WTC11 (cell line): ENCODE data around the gene NEDD4L. TPM values are rescaled to one million over a fixed set of nuclear protein-coding genes. Genes with fewer than 3 reads are reported as not detected.

ENCODE experiments used
- ATAC-seq: fragments of 200-7000 bp; cut with Tn5 transposase; 2 replicates; pipeline ENCODE4 v1.10.0; 2021; ENCODE audit warnings: mild to moderate bottlenecking, moderate library complexity
- CTCF ChIA-PET: fragments of 300-600 bp; sonication (Branson Sonifier 250); formaldehyde crosslinking; loops from one replicate; lab custom pipeline; 2021; ENCODE audit warnings: antibody characterized with exemption; lab: Charles Lee
- POLR2A ChIA-PET: fragments of 350-600 bp; sonication (Branson Sonifier 250); formaldehyde crosslinking; loops from one replicate; lab custom pipeline; 2021; ENCODE audit warnings: antibody characterized with exemption; lab: Charles Lee
- DNase-seq: peaks from one replicate; pipeline ENCODE4 v3.0.0; 2021; ENCODE audit warnings: low spot score
- H3K27ac Mint-ChIP-seq: 2 replicates; pipeline ENCODE4 v1.8.0; 2021; ENCODE audit warnings: mixed read lengths
- H3K27me3 Mint-ChIP-seq: 2 replicates; pipeline ENCODE4 v1.8.0; 2021; ENCODE audit warnings: low read depth, mild to moderate bottlenecking, moderate library complexity, mixed read lengths
- H3K36me3 Mint-ChIP-seq: 2 replicates; pipeline ENCODE4 v1.8.0; 2021; ENCODE audit warnings: mixed read lengths
- H3K4me1 Mint-ChIP-seq: 2 replicates; pipeline ENCODE4 v1.8.0; 2022; ENCODE audit warnings: mixed read lengths
- H3K4me3 Mint-ChIP-seq: 2 replicates; pipeline ENCODE4 v1.8.0; 2021; ENCODE audit warnings: mild to moderate bottlenecking, moderate library complexity, mixed read lengths
- H3K9me3 Mint-ChIP-seq: 2 replicates; pipeline ENCODE4 v1.8.0; 2021; ENCODE audit warnings: mixed read lengths
- CREB1 ChIP-seq: sonication (generic); formaldehyde crosslinking; IDR thresholded peaks from 2 replicates; pipeline ENCODE4 v1.8.0; 2023; ENCODE audit warnings: mild to moderate bottlenecking, missing genetic modification reagents
- SMAD3 ChIP-seq: sonication (generic); formaldehyde crosslinking; IDR thresholded peaks from 2 replicates; pipeline ENCODE4 v1.8.0; 2022; ENCODE audit warnings: missing genetic modification reagents, mild to moderate bottlenecking, borderline replicate concordance
- ZNF121 ChIP-seq: sonication (generic); formaldehyde crosslinking; IDR thresholded peaks from 2 replicates; pipeline ENCODE4 v1.8.0; 2023; ENCODE audit warnings: missing genetic modification reagents
- total RNA-seq: library from RNA; stranded (reverse); gene quantifications from 3 replicates; pipeline ENCODE4 v1.2.3, GENCODE V29; 2021
- TF ChIP-seq, protein P1 (sequence below): sonication (generic); formaldehyde crosslinking; IDR thresholded peaks from 2 replicates; pipeline ENCODE4 v1.8.1; 2023; ENCODE audit warnings: mild to moderate bottlenecking, missing genetic modification reagents, borderline replicate concordance
- TF ChIP-seq, protein P2 (sequence below): fragments of 250-450 bp; sonication (Bioruptor Pico); IDR thresholded peaks from 2 replicates; pipeline ENCODE4 v1.9.0; 2021; ENCODE audit warnings: mild to moderate bottlenecking
- TF ChIP-seq, protein P3 (sequence below): sonication (generic); formaldehyde crosslinking; IDR thresholded peaks from 2 replicates; pipeline ENCODE4 v1.8.0; 2022; ENCODE audit warnings: mild to moderate bottlenecking, missing genetic modification reagents
- TF ChIP-seq, protein P4 (sequence below): sonication (generic); formaldehyde crosslinking; IDR thresholded peaks from 2 replicates; pipeline ENCODE4 v1.8.0; 2022; ENCODE audit warnings: missing genetic modification reagents
- TF ChIP-seq, protein P5 (sequence below): fragments of 250-450 bp; sonication (Bioruptor Pico); IDR thresholded peaks from 2 replicates; pipeline ENCODE4 v1.9.0; 2021; ENCODE audit warnings: mild to moderate bottlenecking, borderline replicate concordance
- TF ChIP-seq, protein P6 (sequence below): sonication (generic); formaldehyde crosslinking; IDR thresholded peaks from 2 replicates; pipeline ENCODE4 v1.8.1; 2022; ENCODE audit warnings: low read depth, missing genetic modification reagents, borderline replicate concordance
- TF ChIP-seq, protein P7 (sequence below): sonication (generic); formaldehyde crosslinking; IDR thresholded peaks from 2 replicates; pipeline ENCODE4 v1.8.1; 2023; ENCODE audit warnings: mild to moderate bottlenecking, moderate library complexity, missing genetic modification reagents

NEDD4L gene
- total RNA-seq, 1 experiment from 2014 or later = 88.0 TPM

DNA sequence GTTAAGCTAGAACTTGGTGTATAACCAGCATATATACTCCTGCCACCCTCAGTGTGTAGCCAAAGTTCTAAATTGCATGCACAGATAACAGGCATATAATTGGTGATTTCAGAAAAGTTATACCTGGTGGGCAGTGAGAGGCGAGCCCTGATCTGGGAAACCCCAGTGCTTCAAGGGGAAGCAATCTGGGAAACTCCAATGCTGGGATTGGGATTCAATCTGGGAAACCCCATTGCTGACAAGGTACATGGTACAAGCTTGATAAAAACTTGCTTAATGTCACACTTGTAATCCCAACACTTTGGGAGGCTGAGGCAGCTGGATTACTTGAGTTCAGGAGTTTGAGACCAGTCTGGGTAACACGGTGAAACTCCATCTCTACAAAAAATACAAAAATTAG lies 147.6 kb downstream of the NEDD4L start:
- H3K36me3 Mint-ChIP-seq = no peaks in the 10 kb centered on the region
- no peak for DNase-seq
- CTCF ChIA-PET = interaction anchor here (1.0 to 1.7 kb wide), 3 partner anchors 56 to 573 kb away, joined by 3 to 5 read pairs (median 4); no protein-coding TSS in a partner anchor
- no peaks in the 10 kb centered on the region for H3K9me3 Mint-ChIP-seq
- POLR2A ChIA-PET = no interaction called here
- H3K27me3 Mint-ChIP-seq = no peaks in the 10 kb centered on the region
- TF ChIP-seq, protein P1, sequence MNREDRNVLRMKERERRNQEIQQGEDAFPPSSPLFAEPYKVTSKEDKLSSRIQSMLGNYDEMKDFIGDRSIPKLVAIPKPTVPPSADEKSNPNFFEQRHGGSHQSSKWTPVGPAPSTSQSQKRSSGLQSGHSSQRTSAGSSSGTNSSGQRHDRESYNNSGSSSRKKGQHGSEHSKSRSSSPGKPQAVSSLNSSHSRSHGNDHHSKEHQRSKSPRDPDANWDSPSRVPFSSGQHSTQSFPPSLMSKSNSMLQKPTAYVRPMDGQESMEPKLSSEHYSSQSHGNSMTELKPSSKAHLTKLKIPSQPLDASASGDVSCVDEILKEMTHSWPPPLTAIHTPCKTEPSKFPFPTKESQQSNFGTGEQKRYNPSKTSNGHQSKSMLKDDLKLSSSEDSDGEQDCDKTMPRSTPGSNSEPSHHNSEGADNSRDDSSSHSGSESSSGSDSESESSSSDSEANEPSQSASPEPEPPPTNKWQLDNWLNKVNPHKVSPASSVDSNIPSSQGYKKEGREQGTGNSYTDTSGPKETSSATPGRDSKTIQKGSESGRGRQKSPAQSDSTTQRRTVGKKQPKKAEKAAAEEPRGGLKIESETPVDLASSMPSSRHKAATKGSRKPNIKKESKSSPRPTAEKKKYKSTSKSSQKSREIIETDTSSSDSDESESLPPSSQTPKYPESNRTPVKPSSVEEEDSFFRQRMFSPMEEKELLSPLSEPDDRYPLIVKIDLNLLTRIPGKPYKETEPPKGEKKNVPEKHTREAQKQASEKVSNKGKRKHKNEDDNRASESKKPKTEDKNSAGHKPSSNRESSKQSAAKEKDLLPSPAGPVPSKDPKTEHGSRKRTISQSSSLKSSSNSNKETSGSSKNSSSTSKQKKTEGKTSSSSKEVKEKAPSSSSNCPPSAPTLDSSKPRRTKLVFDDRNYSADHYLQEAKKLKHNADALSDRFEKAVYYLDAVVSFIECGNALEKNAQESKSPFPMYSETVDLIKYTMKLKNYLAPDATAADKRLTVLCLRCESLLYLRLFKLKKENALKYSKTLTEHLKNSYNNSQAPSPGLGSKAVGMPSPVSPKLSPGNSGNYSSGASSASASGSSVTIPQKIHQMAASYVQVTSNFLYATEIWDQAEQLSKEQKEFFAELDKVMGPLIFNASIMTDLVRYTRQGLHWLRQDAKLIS (CRISPR knock-in tag) = no peak
- TF ChIP-seq, protein P2, sequence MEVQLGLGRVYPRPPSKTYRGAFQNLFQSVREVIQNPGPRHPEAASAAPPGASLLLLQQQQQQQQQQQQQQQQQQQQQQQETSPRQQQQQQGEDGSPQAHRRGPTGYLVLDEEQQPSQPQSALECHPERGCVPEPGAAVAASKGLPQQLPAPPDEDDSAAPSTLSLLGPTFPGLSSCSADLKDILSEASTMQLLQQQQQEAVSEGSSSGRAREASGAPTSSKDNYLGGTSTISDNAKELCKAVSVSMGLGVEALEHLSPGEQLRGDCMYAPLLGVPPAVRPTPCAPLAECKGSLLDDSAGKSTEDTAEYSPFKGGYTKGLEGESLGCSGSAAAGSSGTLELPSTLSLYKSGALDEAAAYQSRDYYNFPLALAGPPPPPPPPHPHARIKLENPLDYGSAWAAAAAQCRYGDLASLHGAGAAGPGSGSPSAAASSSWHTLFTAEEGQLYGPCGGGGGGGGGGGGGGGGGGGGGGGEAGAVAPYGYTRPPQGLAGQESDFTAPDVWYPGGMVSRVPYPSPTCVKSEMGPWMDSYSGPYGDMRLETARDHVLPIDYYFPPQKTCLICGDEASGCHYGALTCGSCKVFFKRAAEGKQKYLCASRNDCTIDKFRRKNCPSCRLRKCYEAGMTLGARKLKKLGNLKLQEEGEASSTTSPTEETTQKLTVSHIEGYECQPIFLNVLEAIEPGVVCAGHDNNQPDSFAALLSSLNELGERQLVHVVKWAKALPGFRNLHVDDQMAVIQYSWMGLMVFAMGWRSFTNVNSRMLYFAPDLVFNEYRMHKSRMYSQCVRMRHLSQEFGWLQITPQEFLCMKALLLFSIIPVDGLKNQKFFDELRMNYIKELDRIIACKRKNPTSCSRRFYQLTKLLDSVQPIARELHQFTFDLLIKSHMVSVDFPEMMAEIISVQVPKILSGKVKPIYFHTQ = no peak
- TF ChIP-seq, protein P3, sequence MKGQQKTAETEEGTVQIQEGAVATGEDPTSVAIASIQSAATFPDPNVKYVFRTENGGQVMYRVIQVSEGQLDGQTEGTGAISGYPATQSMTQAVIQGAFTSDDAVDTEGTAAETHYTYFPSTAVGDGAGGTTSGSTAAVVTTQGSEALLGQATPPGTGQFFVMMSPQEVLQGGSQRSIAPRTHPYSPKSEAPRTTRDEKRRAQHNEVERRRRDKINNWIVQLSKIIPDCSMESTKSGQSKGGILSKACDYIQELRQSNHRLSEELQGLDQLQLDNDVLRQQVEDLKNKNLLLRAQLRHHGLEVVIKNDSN (CRISPR knock-in tag) = no peak
- TF ChIP-seq, protein P4, sequence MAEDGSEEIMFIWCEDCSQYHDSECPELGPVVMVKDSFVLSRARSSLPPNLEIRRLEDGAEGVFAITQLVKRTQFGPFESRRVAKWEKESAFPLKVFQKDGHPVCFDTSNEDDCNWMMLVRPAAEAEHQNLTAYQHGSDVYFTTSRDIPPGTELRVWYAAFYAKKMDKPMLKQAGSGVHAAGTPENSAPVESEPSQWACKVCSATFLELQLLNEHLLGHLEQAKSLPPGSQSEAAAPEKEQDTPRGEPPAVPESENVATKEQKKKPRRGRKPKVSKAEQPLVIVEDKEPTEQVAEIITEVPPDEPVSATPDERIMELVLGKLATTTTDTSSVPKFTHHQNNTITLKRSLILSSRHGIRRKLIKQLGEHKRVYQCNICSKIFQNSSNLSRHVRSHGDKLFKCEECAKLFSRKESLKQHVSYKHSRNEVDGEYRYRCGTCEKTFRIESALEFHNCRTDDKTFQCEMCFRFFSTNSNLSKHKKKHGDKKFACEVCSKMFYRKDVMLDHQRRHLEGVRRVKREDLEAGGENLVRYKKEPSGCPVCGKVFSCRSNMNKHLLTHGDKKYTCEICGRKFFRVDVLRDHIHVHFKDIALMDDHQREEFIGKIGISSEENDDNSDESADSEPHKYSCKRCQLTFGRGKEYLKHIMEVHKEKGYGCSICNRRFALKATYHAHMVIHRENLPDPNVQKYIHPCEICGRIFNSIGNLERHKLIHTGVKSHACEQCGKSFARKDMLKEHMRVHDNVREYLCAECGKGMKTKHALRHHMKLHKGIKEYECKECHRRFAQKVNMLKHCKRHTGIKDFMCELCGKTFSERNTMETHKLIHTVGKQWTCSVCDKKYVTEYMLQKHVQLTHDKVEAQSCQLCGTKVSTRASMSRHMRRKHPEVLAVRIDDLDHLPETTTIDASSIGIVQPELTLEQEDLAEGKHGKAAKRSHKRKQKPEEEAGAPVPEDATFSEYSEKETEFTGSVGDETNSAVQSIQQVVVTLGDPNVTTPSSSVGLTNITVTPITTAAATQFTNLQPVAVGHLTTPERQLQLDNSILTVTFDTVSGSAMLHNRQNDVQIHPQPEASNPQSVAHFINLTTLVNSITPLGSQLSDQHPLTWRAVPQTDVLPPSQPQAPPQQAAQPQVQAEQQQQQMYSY (CRISPR knock-in tag) = no peak
- TF ChIP-seq, protein P5, sequence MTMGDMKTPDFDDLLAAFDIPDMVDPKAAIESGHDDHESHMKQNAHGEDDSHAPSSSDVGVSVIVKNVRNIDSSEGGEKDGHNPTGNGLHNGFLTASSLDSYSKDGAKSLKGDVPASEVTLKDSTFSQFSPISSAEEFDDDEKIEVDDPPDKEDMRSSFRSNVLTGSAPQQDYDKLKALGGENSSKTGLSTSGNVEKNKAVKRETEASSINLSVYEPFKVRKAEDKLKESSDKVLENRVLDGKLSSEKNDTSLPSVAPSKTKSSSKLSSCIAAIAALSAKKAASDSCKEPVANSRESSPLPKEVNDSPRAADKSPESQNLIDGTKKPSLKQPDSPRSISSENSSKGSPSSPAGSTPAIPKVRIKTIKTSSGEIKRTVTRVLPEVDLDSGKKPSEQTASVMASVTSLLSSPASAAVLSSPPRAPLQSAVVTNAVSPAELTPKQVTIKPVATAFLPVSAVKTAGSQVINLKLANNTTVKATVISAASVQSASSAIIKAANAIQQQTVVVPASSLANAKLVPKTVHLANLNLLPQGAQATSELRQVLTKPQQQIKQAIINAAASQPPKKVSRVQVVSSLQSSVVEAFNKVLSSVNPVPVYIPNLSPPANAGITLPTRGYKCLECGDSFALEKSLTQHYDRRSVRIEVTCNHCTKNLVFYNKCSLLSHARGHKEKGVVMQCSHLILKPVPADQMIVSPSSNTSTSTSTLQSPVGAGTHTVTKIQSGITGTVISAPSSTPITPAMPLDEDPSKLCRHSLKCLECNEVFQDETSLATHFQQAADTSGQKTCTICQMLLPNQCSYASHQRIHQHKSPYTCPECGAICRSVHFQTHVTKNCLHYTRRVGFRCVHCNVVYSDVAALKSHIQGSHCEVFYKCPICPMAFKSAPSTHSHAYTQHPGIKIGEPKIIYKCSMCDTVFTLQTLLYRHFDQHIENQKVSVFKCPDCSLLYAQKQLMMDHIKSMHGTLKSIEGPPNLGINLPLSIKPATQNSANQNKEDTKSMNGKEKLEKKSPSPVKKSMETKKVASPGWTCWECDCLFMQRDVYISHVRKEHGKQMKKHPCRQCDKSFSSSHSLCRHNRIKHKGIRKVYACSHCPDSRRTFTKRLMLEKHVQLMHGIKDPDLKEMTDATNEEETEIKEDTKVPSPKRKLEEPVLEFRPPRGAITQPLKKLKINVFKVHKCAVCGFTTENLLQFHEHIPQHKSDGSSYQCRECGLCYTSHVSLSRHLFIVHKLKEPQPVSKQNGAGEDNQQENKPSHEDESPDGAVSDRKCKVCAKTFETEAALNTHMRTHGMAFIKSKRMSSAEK (CRISPR knock-in tag) = no peak
- TF ChIP-seq, protein P6, sequence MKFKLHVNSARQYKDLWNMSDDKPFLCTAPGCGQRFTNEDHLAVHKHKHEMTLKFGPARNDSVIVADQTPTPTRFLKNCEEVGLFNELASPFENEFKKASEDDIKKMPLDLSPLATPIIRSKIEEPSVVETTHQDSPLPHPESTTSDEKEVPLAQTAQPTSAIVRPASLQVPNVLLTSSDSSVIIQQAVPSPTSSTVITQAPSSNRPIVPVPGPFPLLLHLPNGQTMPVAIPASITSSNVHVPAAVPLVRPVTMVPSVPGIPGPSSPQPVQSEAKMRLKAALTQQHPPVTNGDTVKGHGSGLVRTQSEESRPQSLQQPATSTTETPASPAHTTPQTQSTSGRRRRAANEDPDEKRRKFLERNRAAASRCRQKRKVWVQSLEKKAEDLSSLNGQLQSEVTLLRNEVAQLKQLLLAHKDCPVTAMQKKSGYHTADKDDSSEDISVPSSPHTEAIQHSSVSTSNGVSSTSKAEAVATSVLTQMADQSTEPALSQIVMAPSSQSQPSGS (CRISPR knock-in tag) = no peak
- no peak for TF ChIP-seq ZNF121 (CRISPR knock-in tag)
- TF ChIP-seq CREB1 (CRISPR knock-in tag) = no peak
- TF ChIP-seq, protein P7, sequence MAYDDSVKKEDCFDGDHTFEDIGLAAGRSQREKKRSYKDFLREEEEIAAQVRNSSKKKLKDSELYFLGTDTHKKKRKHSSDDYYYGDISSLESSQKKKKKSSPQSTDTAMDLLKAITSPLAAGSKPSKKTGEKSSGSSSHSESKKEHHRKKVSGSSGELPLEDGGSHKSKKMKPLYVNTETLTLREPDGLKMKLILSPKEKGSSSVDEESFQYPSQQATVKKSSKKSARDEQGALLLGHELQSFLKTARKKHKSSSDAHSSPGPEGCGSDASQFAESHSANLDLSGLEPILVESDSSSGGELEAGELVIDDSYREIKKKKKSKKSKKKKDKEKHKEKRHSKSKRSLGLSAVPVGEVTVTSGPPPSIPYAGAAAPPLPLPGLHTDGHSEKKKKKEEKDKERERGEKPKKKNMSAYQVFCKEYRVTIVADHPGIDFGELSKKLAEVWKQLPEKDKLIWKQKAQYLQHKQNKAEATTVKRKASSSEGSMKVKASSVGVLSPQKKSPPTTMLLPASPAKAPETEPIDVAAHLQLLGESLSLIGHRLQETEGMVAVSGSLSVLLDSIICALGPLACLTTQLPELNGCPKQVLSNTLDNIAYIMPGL (CRISPR knock-in tag) = no peak
- no peak for TF ChIP-seq SMAD3 (CRISPR knock-in tag)
- no peak overlapping the region for H3K4me3 Mint-ChIP-seq
- ATAC-seq = no peak
- H3K27ac Mint-ChIP-seq = no peak overlapping the region
- peaks cover 73% of the 10 kb centered on the region for H3K4me1 Mint-ChIP-seq
